Measurements from ENCODE around the gene PLEKHA3.

The PLEKHA3 gene

GRCh38 chr2:178527592-178527991 is 47.3 kb downstream of the PLEKHA3 start:
- Histone ChIP-seq H3K9me3 (ENCODE audit: insufficient read depth, low read depth, low read length) (no peaks in the 10 kb centered on the region), H3K9ac (ENCODE audit: low read depth, low read length) (no peak overlapping the region), H3K27me3 (ENCODE audit: insufficient read depth, low read length) (no peaks in the 10 kb centered on the region), H3K27ac (ENCODE audit: low read length) (no peak overlapping the region), H3K4me3 (ENCODE audit: low read length) (no peak overlapping the region), H3K4me1 (ENCODE audit: insufficient read depth, low read length) (no peaks in the 10 kb centered on the region), H3K36me3 (ENCODE audit: insufficient read depth, low read depth, low read length) (peaks cover 15% of the 10 kb centered on the region; the same call in 1 of the 2 replicates)

GRCh38 chr2:178528647-178529046 is 48.4 kb downstream of the PLEKHA3 start:
- Histone ChIP-seq H3K27ac (ENCODE audit: low read length) (no peak overlapping the region), H3K4me1 (ENCODE audit: insufficient read depth, low read length) (no peaks in the 10 kb centered on the region), H3K4me3 (ENCODE audit: low read length) (no peak overlapping the region), H3K9ac (ENCODE audit: low read depth, low read length) (no peak overlapping the region), H3K27me3 (ENCODE audit: insufficient read depth, low read length) (no peaks in the 10 kb centered on the region), H3K36me3 (ENCODE audit: insufficient read depth, low read depth, low read length) (peaks cover 24% of the 10 kb centered on the region; the same call in 1 of the 2 replicates), H3K9me3 (ENCODE audit: insufficient read depth, low read depth, low read length) (no peaks in the 10 kb centered on the region)

DNA sequence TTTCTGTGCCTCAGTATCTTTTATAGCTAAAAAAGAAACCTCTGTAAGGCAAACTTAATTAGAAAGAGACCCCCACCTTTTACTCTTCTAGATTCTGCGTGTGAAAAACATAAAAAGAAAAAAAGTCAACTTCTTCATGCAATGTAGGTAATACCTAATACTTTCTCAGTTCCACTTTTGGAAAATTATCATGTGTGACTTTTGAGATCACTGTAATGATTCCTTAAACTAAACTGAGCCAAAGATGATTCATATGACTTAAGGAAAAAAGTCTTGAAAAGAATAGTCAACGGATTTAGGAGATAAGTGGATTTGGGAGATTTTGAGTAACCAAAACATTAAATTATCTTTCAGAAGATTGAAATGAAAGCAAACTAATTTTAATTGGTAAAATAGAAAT is 48.9 kb downstream of the PLEKHA3 start:
- Histone ChIP-seq H3K4me3 (ENCODE audit: low read length) (no peak overlapping the region), H3K9ac (ENCODE audit: low read depth, low read length) (no peak overlapping the region), H3K27me3 (ENCODE audit: insufficient read depth, low read length) (no peaks in the 10 kb centered on the region), H3K36me3 (ENCODE audit: insufficient read depth, low read depth, low read length) (peaks cover 29% of the 10 kb centered on the region; the same call in 1 of the 2 replicates), H3K9me3 (ENCODE audit: insufficient read depth, low read depth, low read length) (no peaks in the 10 kb centered on the region), H3K27ac (ENCODE audit: low read length) (no peak overlapping the region), H3K4me1 (ENCODE audit: insufficient read depth, low read length) (no peaks in the 10 kb centered on the region)

DNA sequence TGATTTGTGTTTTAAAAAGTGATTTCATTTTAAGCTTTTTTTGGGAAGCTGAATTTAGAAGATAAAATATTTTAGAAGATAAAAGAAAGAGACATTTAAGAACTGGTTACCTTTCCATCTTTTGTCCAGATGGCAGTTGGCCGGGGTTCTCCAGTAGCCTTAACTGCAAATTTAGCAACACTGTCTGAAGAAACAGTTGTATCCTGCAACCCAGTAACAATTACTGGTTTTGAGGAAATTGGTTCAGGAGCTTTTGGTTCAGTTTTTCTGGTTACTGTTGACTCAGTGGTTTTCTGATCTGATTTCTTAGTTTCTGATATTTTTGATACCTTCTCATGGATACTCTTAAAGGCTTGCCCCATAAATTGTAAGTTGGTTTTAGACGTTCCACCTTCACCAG is 49.9 kb downstream of the PLEKHA3 start:
- H3K27me3 ChIP-seq (ENCODE audit: insufficient read depth, low read length) = no peaks in the 10 kb centered on the region
- peaks cover 38% of the 10 kb centered on the region for H3K36me3 ChIP-seq (ENCODE audit: insufficient read depth, low read depth, low read length)
- H3K4me3 ChIP-seq (ENCODE audit: low read length) = no peak overlapping the region
- no peak overlapping the region for H3K9ac ChIP-seq (ENCODE audit: low read depth, low read length)
- no peaks in the 10 kb centered on the region for H3K4me1 ChIP-seq (ENCODE audit: insufficient read depth, low read length)
- no peak overlapping the region for H3K27ac ChIP-seq (ENCODE audit: low read length)
- no peaks in the 10 kb centered on the region for H3K9me3 ChIP-seq (ENCODE audit: insufficient read depth, low read depth, low read length)

- Histone ChIP-seq H3K9ac (ENCODE audit: low read depth, low read length) (no peak overlapping the region), H3K36me3 (ENCODE audit: insufficient read depth, low read depth, low read length) (peaks cover 43% of the 10 kb centered on the region), H3K27ac (ENCODE audit: low read length) (no peak overlapping the region), H3K4me3 (ENCODE audit: low read length) (no peak overlapping the region), H3K4me1 (ENCODE audit: insufficient read depth, low read length) (no peaks in the 10 kb centered on the region), H3K9me3 (ENCODE audit: insufficient read depth, low read depth, low read length) (no peaks in the 10 kb centered on the region), H3K27me3 (ENCODE audit: insufficient read depth, low read length) (no peaks in the 10 kb centered on the region)
Measured at GRCh38 chr2:178530625-178531142, 50.4 kb downstream of the PLEKHA3 start.

GRCh38 chr2:178531168-178531567 is 50.9 kb downstream of the PLEKHA3 start:
- Histone ChIP-seq H3K4me3 (ENCODE audit: low read length) (no peak overlapping the region), H3K4me1 (ENCODE audit: insufficient read depth, low read length) (no peaks in the 10 kb centered on the region), H3K9ac (ENCODE audit: low read depth, low read length) (no peak overlapping the region), H3K27me3 (ENCODE audit: insufficient read depth, low read length) (no peaks in the 10 kb centered on the region), H3K9me3 (ENCODE audit: insufficient read depth, low read depth, low read length) (no peaks in the 10 kb centered on the region), H3K36me3 (ENCODE audit: insufficient read depth, low read depth, low read length) (peaks cover 48% of the 10 kb centered on the region), H3K27ac (ENCODE audit: low read length) (no peak overlapping the region)

DNA sequence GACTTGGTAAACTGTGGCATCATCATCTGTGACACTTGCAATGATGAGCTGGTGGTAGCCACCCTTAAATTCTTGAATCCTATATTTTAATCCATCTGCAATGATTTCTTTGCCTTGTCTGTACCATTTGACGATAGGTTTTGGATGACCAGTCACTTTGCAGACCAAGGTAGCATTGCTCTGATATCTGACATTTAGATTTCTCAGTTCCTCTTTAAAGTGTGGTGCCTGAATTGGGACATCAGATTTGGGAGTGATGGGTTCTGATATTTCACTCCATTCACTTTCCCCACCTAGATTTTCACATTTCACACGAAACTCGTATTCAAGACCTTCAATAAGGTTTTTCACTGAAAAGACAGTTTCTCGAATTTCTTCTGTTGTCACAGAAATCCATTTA is 55.8 kb downstream of the PLEKHA3 start:
- no peaks in the 10 kb centered on the region for H3K27me3 ChIP-seq (ENCODE audit: insufficient read depth, low read length)
- peaks cover 89% of the 10 kb centered on the region for H3K36me3 ChIP-seq (ENCODE audit: insufficient read depth, low read depth, low read length)
- no peak overlapping the region for H3K4me3 ChIP-seq (ENCODE audit: low read length)
- no peak overlapping the region for H3K27ac ChIP-seq (ENCODE audit: low read length)
- H3K9ac ChIP-seq (ENCODE audit: low read depth, low read length) = no peak overlapping the region
- H3K4me1 ChIP-seq (ENCODE audit: insufficient read depth, low read length) = no peaks in the 10 kb centered on the region
- H3K9me3 ChIP-seq (ENCODE audit: insufficient read depth, low read depth, low read length) = no peaks in the 10 kb centered on the region

DNA sequence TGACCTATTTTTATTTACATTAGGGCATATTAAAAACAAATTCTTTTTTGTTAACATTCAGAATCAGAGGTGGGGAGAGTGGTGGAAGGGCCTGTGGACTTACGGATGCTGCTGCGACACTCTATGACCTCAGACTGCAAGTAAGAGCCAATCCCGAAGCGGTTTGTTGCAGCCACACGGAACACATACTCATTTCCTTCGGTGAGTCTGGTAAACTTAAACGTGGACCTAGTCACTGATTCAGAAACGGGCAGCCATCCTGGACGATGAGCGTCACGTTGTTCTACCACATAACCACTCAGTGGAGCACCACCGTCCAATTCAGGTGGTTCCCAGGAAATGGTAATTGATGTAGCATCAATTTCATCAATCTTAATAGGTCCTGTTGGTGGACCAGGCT is 61.9 kb downstream of the PLEKHA3 start:
- H3K27ac ChIP-seq (ENCODE audit: low read length) = no peak overlapping the region
- H3K4me1 ChIP-seq (ENCODE audit: insufficient read depth, low read length) = no peaks in the 10 kb centered on the region
- H3K4me3 ChIP-seq (ENCODE audit: low read length) = no peak overlapping the region
- peaks cover 75% of the 10 kb centered on the region for H3K36me3 ChIP-seq (ENCODE audit: insufficient read depth, low read depth, low read length)
- no peak overlapping the region for H3K9ac ChIP-seq (ENCODE audit: low read depth, low read length)
- no peaks in the 10 kb centered on the region for H3K9me3 ChIP-seq (ENCODE audit: insufficient read depth, low read depth, low read length)
- H3K27me3 ChIP-seq (ENCODE audit: insufficient read depth, low read length) = no peaks in the 10 kb centered on the region

- Histone ChIP-seq H3K4me1 (ENCODE audit: insufficient read depth, low read length) (no peaks in the 10 kb centered on the region), H3K36me3 (ENCODE audit: insufficient read depth, low read depth, low read length) (peaks cover 71% of the 10 kb centered on the region), H3K27ac (ENCODE audit: low read length) (no peak overlapping the region), H3K9me3 (ENCODE audit: insufficient read depth, low read depth, low read length) (no peaks in the 10 kb centered on the region), H3K4me3 (ENCODE audit: low read length) (no peak overlapping the region), H3K9ac (ENCODE audit: low read depth, low read length) (no peak overlapping the region), H3K27me3 (ENCODE audit: insufficient read depth, low read length) (no peaks in the 10 kb centered on the region)
Measured at GRCh38 chr2:178542569-178542968, 62.3 kb downstream of the PLEKHA3 start.

- no peak overlapping the region for H3K9ac ChIP-seq (ENCODE audit: low read depth, low read length)
- no peak overlapping the region for H3K4me3 ChIP-seq (ENCODE audit: low read length)
- no peaks in the 10 kb centered on the region for H3K27me3 ChIP-seq (ENCODE audit: insufficient read depth, low read length)
- no peak overlapping the region for H3K27ac ChIP-seq (ENCODE audit: low read length)
- H3K9me3 ChIP-seq (ENCODE audit: insufficient read depth, low read depth, low read length) = no peaks in the 10 kb centered on the region
- H3K4me1 ChIP-seq (ENCODE audit: insufficient read depth, low read length) = no peaks in the 10 kb centered on the region
- H3K36me3 ChIP-seq (ENCODE audit: insufficient read depth, low read depth, low read length) = peaks cover 53% of the 10 kb centered on the region
Measured at GRCh38 chr2:178550352-178550751, 70.1 kb downstream of the PLEKHA3 start.

DNA sequence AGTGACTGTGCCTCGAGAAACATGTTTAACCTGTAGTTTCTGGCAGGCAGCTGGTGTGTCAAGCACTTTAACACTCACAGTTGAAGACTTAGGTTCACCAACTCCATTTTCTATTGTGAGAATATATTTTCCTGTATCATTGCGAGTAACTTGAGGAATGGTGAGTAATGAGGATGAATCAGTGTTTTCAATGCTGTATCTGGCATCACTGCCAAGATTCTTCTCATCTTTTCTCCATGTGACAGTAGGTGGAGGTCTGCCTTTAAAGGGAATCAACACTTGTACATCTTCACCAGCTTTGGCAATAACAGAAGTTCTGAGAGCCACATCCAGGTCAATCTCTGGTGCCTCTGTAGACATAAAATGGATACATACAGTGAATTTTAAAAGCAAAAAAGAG is 72.8 kb downstream of the PLEKHA3 start:
- Histone ChIP-seq H3K4me3 (ENCODE audit: low read length) (no peak overlapping the region), H3K9ac (ENCODE audit: low read depth, low read length) (no peak overlapping the region), H3K9me3 (ENCODE audit: insufficient read depth, low read depth, low read length) (no peaks in the 10 kb centered on the region), H3K4me1 (ENCODE audit: insufficient read depth, low read length) (peaks cover 5% of the 10 kb centered on the region; the same call in 1 of the 2 replicates), H3K27ac (ENCODE audit: low read length) (no peak overlapping the region), H3K27me3 (ENCODE audit: insufficient read depth, low read length) (no peaks in the 10 kb centered on the region), H3K36me3 (ENCODE audit: insufficient read depth, low read depth, low read length) (peaks cover 38% of the 10 kb centered on the region)
